B cell (primary cell): ENCODE measurements around the gene MLANA.

Experiments
- EZH2 ChIP-seq: IDR thresholded peaks from 2 replicates; pipeline ENCODE4 v1.6.1; 2012; ENCODE audit warnings: borderline replicate concordance, low read depth, mild to moderate bottlenecking, moderate library complexity, low read length; ENCODE audit not compliant: insufficient read depth, poor library complexity, severe bottlenecking
- TF ChIP-seq, protein P1 (sequence below): fragments of 200-600 bp; IDR thresholded peaks from one replicate; pipeline ENCODE4 v1.8.0; 2022; ENCODE audit warnings: antibody characterized with exemption, mild to moderate bottlenecking

DNA sequence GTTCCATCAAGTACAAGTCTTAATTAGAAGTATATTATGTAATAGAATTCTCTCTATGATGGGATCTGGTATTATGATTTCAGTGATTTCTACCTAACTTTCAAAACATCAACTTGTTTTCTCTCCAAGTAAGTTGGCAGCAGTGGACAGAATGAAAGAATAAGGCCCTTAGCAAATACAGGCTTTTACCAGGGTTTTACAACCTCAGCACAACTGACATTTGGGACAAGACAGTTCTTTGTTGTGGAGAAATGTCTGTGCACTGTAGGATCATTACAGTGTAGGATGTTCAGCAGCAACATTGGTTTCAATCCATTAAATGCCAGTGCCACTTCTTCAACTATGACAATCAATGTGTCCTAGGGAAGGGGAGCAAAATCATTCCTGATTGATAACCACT is 48.8 kb downstream of the MLANA start:
- TF ChIP-seq, protein P1, sequence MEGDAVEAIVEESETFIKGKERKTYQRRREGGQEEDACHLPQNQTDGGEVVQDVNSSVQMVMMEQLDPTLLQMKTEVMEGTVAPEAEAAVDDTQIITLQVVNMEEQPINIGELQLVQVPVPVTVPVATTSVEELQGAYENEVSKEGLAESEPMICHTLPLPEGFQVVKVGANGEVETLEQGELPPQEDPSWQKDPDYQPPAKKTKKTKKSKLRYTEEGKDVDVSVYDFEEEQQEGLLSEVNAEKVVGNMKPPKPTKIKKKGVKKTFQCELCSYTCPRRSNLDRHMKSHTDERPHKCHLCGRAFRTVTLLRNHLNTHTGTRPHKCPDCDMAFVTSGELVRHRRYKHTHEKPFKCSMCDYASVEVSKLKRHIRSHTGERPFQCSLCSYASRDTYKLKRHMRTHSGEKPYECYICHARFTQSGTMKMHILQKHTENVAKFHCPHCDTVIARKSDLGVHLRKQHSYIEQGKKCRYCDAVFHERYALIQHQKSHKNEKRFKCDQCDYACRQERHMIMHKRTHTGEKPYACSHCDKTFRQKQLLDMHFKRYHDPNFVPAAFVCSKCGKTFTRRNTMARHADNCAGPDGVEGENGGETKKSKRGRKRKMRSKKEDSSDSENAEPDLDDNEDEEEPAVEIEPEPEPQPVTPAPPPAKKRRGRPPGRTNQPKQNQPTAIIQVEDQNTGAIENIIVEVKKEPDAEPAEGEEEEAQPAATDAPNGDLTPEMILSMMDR: no peak
- TF ChIP-seq EZH2: no peak
